Left lobe of liver (tissue), 2 donors: ENCODE data around the gene ZNF385D. TPM values are rescaled to one million over a fixed set of nuclear protein-coding genes. Genes with fewer than 3 reads are reported as not detected.
"Not testable (repeated sequence)": the region's sequence is repeated elsewhere in the genome, so short reads cannot be mapped to it uniquely, and the experiment has no call there.

Experiments
- ATAC-seq: fragments of 200-7000 bp; cut with Tn5 transposase; one replicate; pipeline ENCODE4 v1.9.1; 2020; ENCODE audit warnings: mild to moderate bottlenecking, moderate library complexity
- DNase-seq: peaks from one replicate; pipeline ENCODE4 v3.0.0-alpha.2; 2020; ENCODE audit warnings: low spot score
- total RNA-seq: library from RNA; stranded (reverse); gene quantifications from one replicate; pipeline ENCODE4 v1.2.1, GENCODE V29; 2021
- donor health status: DM: no; HTN: no; CAD: no; lungs with moderate emphysema.
- donor health status: DM: no; HTN: yes; CAD: no.

Gene ZNF385D
- total RNA-seq, 1 donor from 2014 or later: 2.1 TPM

- no peak for ATAC-seq
- DNase-seq: no peak
These were observed 357.2 kb downstream of the ZNF385D start for GRCh38 chr3:21393683-21394311.

DNA sequence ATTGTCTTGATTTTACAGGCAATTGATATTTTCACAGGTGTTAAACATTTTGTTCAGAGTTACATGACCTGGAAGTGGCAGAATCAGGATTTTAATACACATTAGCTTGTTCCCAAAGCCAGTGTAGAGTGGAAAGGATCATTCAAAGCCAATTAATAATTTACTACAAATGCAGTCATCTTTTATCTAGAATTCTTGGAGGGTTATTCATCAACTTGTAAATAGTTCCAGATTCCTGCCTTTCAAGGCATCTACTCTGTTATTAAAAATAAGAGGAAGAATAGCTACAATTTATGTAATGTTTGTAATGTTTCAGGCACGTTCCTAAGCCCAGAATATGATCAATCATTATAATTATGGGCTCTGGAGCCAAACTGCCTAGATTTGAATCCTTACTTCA lies 358.5 kb downstream of the ZNF385D start:
- ATAC-seq: no peak

DNA sequence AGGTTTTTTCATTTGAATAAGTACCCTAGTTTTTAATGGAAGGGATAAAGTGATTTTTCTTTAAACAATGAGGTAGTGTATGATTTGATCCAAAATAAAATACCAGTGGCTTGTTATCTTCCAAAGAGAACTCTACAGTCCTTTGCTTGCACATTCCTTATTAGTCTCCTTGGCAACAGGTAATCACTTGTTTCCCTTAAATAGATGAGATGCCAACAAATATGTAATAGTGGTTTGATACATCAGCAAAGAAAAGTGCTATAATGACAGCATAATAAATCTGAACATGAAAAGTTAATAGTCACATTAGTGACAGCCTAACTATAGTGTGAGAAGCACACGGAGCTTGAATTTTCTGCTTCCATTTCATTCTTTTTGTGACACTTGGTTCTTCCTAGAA lies 360.2 kb downstream of the ZNF385D start:
- ATAC-seq (no peak), DNase-seq (no peak)

More for the DNA sequence above, 358.5 kb downstream of the ZNF385D start:
- DNase-seq: no peak

GRCh38 chr3:21390136-21390535 lies 360.9 kb downstream of the ZNF385D start:
- no peak for ATAC-seq
- DNase-seq: no peak

DNA sequence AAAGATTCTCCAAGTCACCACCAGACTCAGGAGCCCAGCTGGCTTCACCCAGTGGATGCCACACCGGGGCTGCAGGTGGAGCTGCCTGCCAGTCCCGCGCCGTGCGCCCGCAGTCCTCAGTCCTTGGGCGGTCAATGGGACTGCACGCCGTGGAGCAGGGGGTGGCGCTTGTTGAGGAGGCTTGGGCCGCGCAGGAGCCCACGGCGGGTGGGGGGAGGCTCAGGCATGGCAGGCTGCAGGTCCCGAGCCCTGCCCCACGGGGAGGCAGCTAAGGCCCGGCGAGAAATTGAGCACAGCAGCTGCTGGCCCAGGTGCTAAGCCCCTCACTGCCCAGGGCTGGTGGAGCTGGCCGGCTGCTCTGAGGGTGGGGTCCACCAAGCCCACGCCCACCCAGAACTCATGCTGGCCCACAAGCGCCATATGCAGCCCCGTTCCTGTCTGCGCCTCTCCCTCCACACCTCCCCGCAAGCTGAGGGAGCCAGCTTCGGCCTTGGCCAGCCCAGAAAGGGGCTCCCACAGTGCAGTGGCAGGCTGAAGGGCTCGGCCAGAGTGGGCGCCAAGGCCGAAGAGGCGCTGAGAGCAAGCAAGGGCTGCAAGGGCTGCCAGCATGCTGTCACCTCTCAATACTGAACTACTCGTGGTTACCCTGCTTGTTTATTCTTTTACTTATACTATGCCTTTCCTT lies 363.7 kb downstream of the ZNF385D start:
- ATAC-seq, DNase-seq: not testable (repeated sequence)

DNA sequence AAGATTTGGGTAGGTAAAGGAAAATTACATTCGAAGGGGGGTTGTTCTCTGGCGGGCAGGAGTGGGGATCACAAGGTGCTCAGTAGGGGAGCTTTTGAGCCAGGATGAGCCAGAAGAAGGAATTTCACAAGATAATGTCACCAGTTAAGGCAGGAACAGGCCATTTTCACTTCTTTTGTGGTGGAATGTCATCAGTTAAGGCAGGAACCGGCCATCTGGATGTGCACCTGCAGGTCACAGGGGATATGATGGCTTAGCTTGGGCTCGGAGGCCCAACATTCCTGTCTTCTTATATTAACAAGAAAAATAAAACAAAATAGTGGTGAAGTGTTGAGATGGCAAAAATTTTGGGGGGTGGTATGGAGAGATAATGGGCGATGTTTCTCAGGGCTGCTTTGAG lies 373.0 kb downstream of the ZNF385D start:
- not testable (repeated sequence) for DNase-seq, ATAC-seq

- no peak for ATAC-seq
- no peak for DNase-seq
These were observed 373.8 kb downstream of the ZNF385D start for GRCh38 chr3:21377071-21377769.

GRCh38 chr3:21372316-21372715 lies 378.7 kb downstream of the ZNF385D start:
- ATAC-seq (no peak), DNase-seq (no peak)
